H9 (cell line): ENCODE results near the gene HCN4. TPM values are rescaled to one million over a fixed set of nuclear protein-coding genes. Genes with fewer than 3 reads are reported as not detected.

Experiments
- DNase-seq: peaks from one replicate; pipeline ENCODE4 v3.0.0-alpha.2; 2017
- H2AFZ ChIP-seq: one replicate; pipeline ENCODE4 v1.6.1; 2013; ENCODE audit warnings: mild to moderate bottlenecking, low read length, control low read depth, moderate library complexity
- H2AK5ac ChIP-seq: 2 replicates; pipeline ENCODE4 v1.6.1; 2013; ENCODE audit warnings: low read length, control low read depth, mixed read lengths; ENCODE audit not compliant: insufficient read length
- H2BK120ac ChIP-seq: one replicate; pipeline ENCODE4 v1.6.1; 2013; ENCODE audit warnings: low read depth, mild to moderate bottlenecking, low read length, control low read depth, inconsistent platforms; ENCODE audit not compliant: poor library complexity, severe bottlenecking
- H2BK12ac ChIP-seq: 2 replicates; pipeline ENCODE4 v1.6.1; 2013; ENCODE audit warnings: low read length, control low read depth, mixed read lengths, low read depth; ENCODE audit not compliant: insufficient read length
- H2BK15ac ChIP-seq: 2 replicates; pipeline ENCODE4 v1.6.1; 2013; ENCODE audit warnings: low read depth, low read length, control low read depth
- H2BK20ac ChIP-seq: one replicate; pipeline ENCODE4 v1.6.1; 2013; ENCODE audit warnings: low read depth, mild to moderate bottlenecking, low read length, control low read depth, inconsistent platforms; ENCODE audit not compliant: poor library complexity, severe bottlenecking
- H2BK5ac ChIP-seq: 2 replicates; pipeline ENCODE4 v1.6.1; 2013; ENCODE audit warnings: low read length, control low read depth, mixed read lengths; ENCODE audit not compliant: insufficient read length
- H3K14ac ChIP-seq: 2 replicates; pipeline ENCODE4 v1.6.1; 2013; ENCODE audit warnings: low read length, control low read depth; ENCODE audit not compliant: insufficient read depth
- H3K18ac ChIP-seq: 2 replicates; pipeline ENCODE4 v1.6.1; 2013; ENCODE audit warnings: low read depth, mild to moderate bottlenecking, mixed read lengths, low read length, control low read depth; ENCODE audit not compliant: insufficient read length
- H3K23ac ChIP-seq: 2 replicates; pipeline ENCODE4 v1.6.1; 2013; ENCODE audit warnings: low read length, control low read depth, mixed read lengths, low read depth; ENCODE audit not compliant: insufficient read length
- H3K23me2 ChIP-seq: 2 replicates; pipeline ENCODE4 v1.6.1; 2013; ENCODE audit warnings: low read depth, mild to moderate bottlenecking, mixed read lengths, low read length, control low read depth; ENCODE audit not compliant: insufficient read length, poor library complexity, severe bottlenecking
- H3K27ac ChIP-seq: 2 replicates; pipeline ENCODE4 v1.5.1; 2013; ENCODE audit warnings: low read length, control low read depth, mixed read lengths, low read depth; ENCODE audit not compliant: insufficient read length
- H3K27me3 ChIP-seq: 2 replicates; pipeline ENCODE4 v1.6.1; 2013; ENCODE audit warnings: low read length, control low read depth, inconsistent platforms; ENCODE audit not compliant: insufficient read depth
- H3K4ac ChIP-seq: 2 replicates; pipeline ENCODE4 v1.6.1; 2013; ENCODE audit warnings: low read depth, mild to moderate bottlenecking, control low read depth, inconsistent platforms, low read length, moderate library complexity
- H3K4me1 ChIP-seq: 2 replicates; pipeline ENCODE4 v1.6.1; 2013; ENCODE audit warnings: low read length, control low read depth, inconsistent platforms; ENCODE audit not compliant: insufficient read depth
- H3K4me2 ChIP-seq: 2 replicates; pipeline ENCODE4 v1.6.1; 2013; ENCODE audit warnings: low read length, control low read depth, mixed read lengths; ENCODE audit not compliant: insufficient read length, insufficient read depth
- H3K56ac ChIP-seq: 2 replicates; pipeline ENCODE4 v1.6.1; 2013; ENCODE audit warnings: low read depth, mild to moderate bottlenecking, mixed read lengths, low read length, control low read depth; ENCODE audit not compliant: insufficient read length
- H3K79me1 ChIP-seq: 2 replicates; pipeline ENCODE4 v1.6.1; 2013; ENCODE audit warnings: low read depth, mild to moderate bottlenecking, moderate library complexity, low read length, control low read depth, inconsistent platforms; ENCODE audit not compliant: insufficient read depth, poor library complexity, severe bottlenecking
- H3K79me2 ChIP-seq: 2 replicates; pipeline ENCODE4 v1.6.1; 2013; ENCODE audit warnings: low read length, control low read depth, inconsistent platforms; ENCODE audit not compliant: insufficient read depth
- H3K9ac ChIP-seq: 2 replicates; pipeline ENCODE4 v1.6.1; 2013; ENCODE audit warnings: low read length, control low read depth, mixed read lengths; ENCODE audit not compliant: insufficient read length; ENCODE audit errors: extremely low read depth
- H3K9me3 ChIP-seq: one replicate; pipeline ENCODE4 v1.6.1; 2013; ENCODE audit warnings: low read depth, low read length, inconsistent platforms; ENCODE audit not compliant: control insufficient read depth
- H3T11ph ChIP-seq: one replicate; pipeline ENCODE4 v1.6.1; 2013; ENCODE audit warnings: mild to moderate bottlenecking, low read length, control low read depth, inconsistent platforms
- H4K20me1 ChIP-seq: one replicate; pipeline ENCODE4 v1.6.1; 2013; ENCODE audit not compliant: control insufficient read depth, insufficient read length, insufficient read depth
- H4K5ac ChIP-seq: 2 replicates; pipeline ENCODE4 v1.6.1; 2013; ENCODE audit warnings: low read depth, mild to moderate bottlenecking, mixed read lengths, low read length, control low read depth; ENCODE audit not compliant: insufficient read length
- H4K8ac ChIP-seq: replicated peaks from 2 replicates; pipeline ENCODE4 v1.6.1; 2013; ENCODE audit warnings: low read length, control low read depth, mixed read lengths, low read depth; ENCODE audit not compliant: insufficient read length
- H4K91ac ChIP-seq: 2 replicates; pipeline ENCODE4 v1.6.1; 2013; ENCODE audit warnings: low read depth, mild to moderate bottlenecking, moderate library complexity, mixed read lengths, low read length, control low read depth; ENCODE audit not compliant: insufficient read length
- H3K27ac Mint-ChIP-seq, 3 experiments: 2 replicates in 2 of 3; 3 replicates in 1 of 3; pipeline ENCODE4 v1.8.0; 2020 to 2021; ENCODE audit warnings: mixed read lengths in 3 of 3, mild to moderate bottlenecking in 1 of 3, moderate library complexity in 1 of 3
- H3K27me3 Mint-ChIP-seq: 2 replicates; pipeline ENCODE4 v1.8.0; 2021; ENCODE audit warnings: low read depth, mild to moderate bottlenecking, moderate library complexity, mixed read lengths
- H3K36me3 Mint-ChIP-seq, 3 experiments: 2 replicates in 2 of 3; 3 replicates in 1 of 3; pipeline ENCODE4 v1.8.0; 2020 to 2021; ENCODE audit warnings: low read depth in 3 of 3, mixed read lengths in 3 of 3; ENCODE audit not compliant: insufficient read depth in 1 of 3
- H3K4me1 Mint-ChIP-seq, 2 experiments: 2 replicates each; pipeline ENCODE4 v1.8.0; 2020; ENCODE audit warnings: mixed read lengths in 2 of 2
- H3K4me3 Mint-ChIP-seq, 2 experiments: 2 replicates in 1 of 2; 3 replicates in 1 of 2; pipeline ENCODE4 v1.8.0; 2020 to 2021; ENCODE audit warnings: mild to moderate bottlenecking in 2 of 2, mixed read lengths in 2 of 2, moderate library complexity in 1 of 2
- H3K9me3 Mint-ChIP-seq, 2 experiments: 2 replicates in 1 of 2; 3 replicates in 1 of 2; pipeline ENCODE4 v1.8.0; 2020; ENCODE audit warnings: mild to moderate bottlenecking in 2 of 2, mixed read lengths in 2 of 2, moderate library complexity in 1 of 2
- CTCF ChIP-seq: fragments of 200-600 bp; sonication (generic); conservative IDR thresholded peaks from 3 replicates; pipeline ENCODE4 v1.8.0; 2021; ENCODE audit warnings: antibody characterized with exemption, mild to moderate bottlenecking
- WGBS: extraction: QIAGEN DNeasy Blood & Tissue Kit; methylation state at CpG from one replicate; pipeline ENCODE4 v1.1.7; 2013; ENCODE audit warnings: missing lambda C conversion rate, low lambda C conversion rate, mixed read lengths; ENCODE audit not compliant: insufficient read length; ENCODE audit errors: extremely low coverage; 5-methylcytosine and 5-hydroxymethylcytosine counted together
- total RNA-seq: library from RNA; stranded (reverse); gene quantifications from 2 replicates; pipeline ENCODE4 v1.2.1, GENCODE V29; 2021

HCN4 gene
- total RNA-seq, 1 experiment from 2014 or later, result 10.5 TPM

GRCh38 chr15:73388256-73388781, 19.6 kb upstream of the HCN4 start:
- peak overlapping the region; percentile 94 to 97 (median 96); a peak in 5 of 7 replicates for H3K27ac Mint-ChIP-seq

More at GRCh38 chr15:73388256-73388781, 19.6 kb upstream of the HCN4 start:
- H3K9me3 Mint-ChIP-seq, result no peaks in the 10 kb centered on the region
- no peak overlapping the region for H3K4me3 Mint-ChIP-seq
- Histone ChIP-seq H3K9me3 (no peaks in the 10 kb centered on the region), H3K4ac (no peak overlapping the region), H4K20me1 (no peaks in the 10 kb centered on the region), H2BK15ac (no peak overlapping the region), H2BK5ac (no peak overlapping the region), H4K5ac (no peak overlapping the region), H3K4me1 (peaks cover 16% of the 10 kb centered on the region; the same call in 1 of the 2 replicates), H3K23ac (no peak overlapping the region), H3K9ac (no peak overlapping the region), H3K18ac (no peak overlapping the region), H3K23me2 (no peaks in the 10 kb centered on the region), H3K4me2 (no peak overlapping the region), H2BK20ac (no peak overlapping the region), H3K14ac (no peak overlapping the region), H4K8ac (no peak overlapping the region), H3T11ph (no peak overlapping the region), H2BK12ac (no peak overlapping the region), H3K56ac (no peak overlapping the region), H2BK120ac (no peak overlapping the region), H3K27ac (no peak overlapping the region), H3K27me3 (no peaks in the 10 kb centered on the region), H2AFZ (no peak overlapping the region), H3K79me1 (no peaks in the 10 kb centered on the region), H4K91ac (no peak overlapping the region), H3K79me2 (no peaks in the 10 kb centered on the region), H2AK5ac (no peak overlapping the region)
- H3K36me3 Mint-ChIP-seq, result no peaks in the 10 kb centered on the region
- H3K27me3 Mint-ChIP-seq, result peaks cover 10% of the 10 kb centered on the region
- no CpG with 5 or more reads among the region's 7 CpGs for WGBS
- DNase-seq, result peak; percentile 56
- H3K4me1 Mint-ChIP-seq, result peaks cover 50 to 56% of the 10 kb centered on the region in 2 experiments
- no peak for TF ChIP-seq CTCF
